Vagina (tissue), 2 donors: Measurements from ENCODE around the gene NKIRAS1.

ENCODE experiments used
- CTCF ChIP-seq, 3 experiments: fragments of 450-650 bp in 2 of 3; fragments of 200-600 bp in 1 of 3; sonication (generic) in 1 of 3; IDR thresholded peaks; one replicate each; pipeline ENCODE4 v1.5.1; 2017 to 2019; ENCODE audit warnings: antibody characterized with exemption in 3 of 3, mild to moderate bottlenecking in 2 of 3, moderate library complexity in 2 of 3
- POLR2A ChIP-seq, 2 donors: fragments of 450-650 bp; IDR thresholded peaks; one replicate each; pipeline ENCODE4 v1.6.1; 2017; ENCODE audit warnings: antibody characterized with exemption in 2 of 2, mild to moderate bottlenecking in 2 of 2, moderate library complexity in 2 of 2

GRCh38 chr3:23859012-23859743, 57.6 kb downstream of the NKIRAS1 start:
- TF ChIP-seq CTCF (IDR thresholded peaks at IDR 0.05) (no peak), POLR2A (IDR thresholded peaks at IDR 0.05) (no peak)
